NCI-H2227 (cell line): ENCODE measurements around the gene NLRP4.
"Not testable (repeated sequence)": the region's sequence is repeated elsewhere in the genome, so short reads cannot be mapped to it uniquely, and the experiment has no call there.

Experiments
- DNase-seq: peaks from one replicate; lab custom pipeline; 2025; ENCODE audit not compliant: unreplicated experiment; lab: John Stamatoyannopoulos, UW

NLRP4 gene

GRCh38 chr19:55882626-55883025 lies 46.3 kb downstream of the NLRP4 start:
- no peak for DNase-seq

- DNase-seq, result no peak
Measured at GRCh38 chr19:55898911-55899310, 62.6 kb downstream of the NLRP4 start.

- DNase-seq, result no peak
Measured at GRCh38 chr19:55901369-55902079, 65.2 kb downstream of the NLRP4 start.

GRCh38 chr19:55902080-55902751 lies 65.9 kb downstream of the NLRP4 start:
- no peak for DNase-seq

GRCh38 chr19:55907286-55907685 lies 70.9 kb downstream of the NLRP4 start:
- no peak for DNase-seq

- DNase-seq, result no peak
Measured at GRCh38 chr19:55907746-55908145, 71.4 kb downstream of the NLRP4 start.

- DNase-seq, result no peak
Measured at GRCh38 chr19:55909801-55910200, 73.5 kb downstream of the NLRP4 start.

GRCh38 chr19:55912916-55913315 lies 76.6 kb downstream of the NLRP4 start:
- no peak for DNase-seq

- DNase-seq, result peak; percentile 24
Measured at GRCh38 chr19:55913643-55914268, 77.4 kb downstream of the NLRP4 start.

GRCh38 chr19:55923556-55923955 lies 87.2 kb downstream of the NLRP4 start:
- no peak for DNase-seq

- DNase-seq, result no peak
Measured at GRCh38 chr19:55927991-55928390, 91.7 kb downstream of the NLRP4 start.

- not testable (repeated sequence) for DNase-seq
Measured at GRCh38 chr19:55929258-55929657, 92.9 kb downstream of the NLRP4 start.

- no peak for DNase-seq
Measured at GRCh38 chr19:55930996-55931515, 94.7 kb downstream of the NLRP4 start.
